HepG2 (cell line): ENCODE results near the gene MYO6. TPM values are rescaled to one million over a fixed set of nuclear protein-coding genes. Genes with fewer than 3 reads are reported as not detected.

Experiments used
- ATAC-seq: fragments of 200-7000 bp; cut with Tn5 transposase; 3 replicates; pipeline ENCODE4 v1.9.1; 2020; ENCODE audit warnings: mild to moderate bottlenecking, moderate library complexity
- BruUV-seq: library from RNA; stranded (reverse); fragments of 400-500 nt; replicated peaks from 2 replicates; lab custom pipeline; 2021; lab: Mats Ljungman, UMichigan
- CTCF ChIA-PET: fragments of 300-600 bp; formaldehyde crosslinking; extraction: SDS; loops from one replicate; lab custom pipeline; 2021; ENCODE audit warnings: low total read pairs, inconsistent platforms, low intra/inter-chr PET ratio; lab: Yijun Ruan, JAX
- POLR2A ChIA-PET: fragments of 350-600 bp; sonication (Branson Sonifier 250); formaldehyde crosslinking; loops from one replicate; lab custom pipeline; 2020; ENCODE audit warnings: antibody characterized with exemption, inconsistent platforms; lab: Yijun Ruan, JAX
- DNase-seq: peaks from one replicate; pipeline ENCODE4 v3.0.0-alpha.2; 2015; ENCODE audit warnings: low spot score
- FAIRE-seq: peaks from 3 replicates; lab custom pipeline; 2011; peaks lifted over from hg19 to GRCh38; lab: Jason Lieb, UNC
- H2AFZ ChIP-seq: one replicate; pipeline ENCODE4 v1.6.1; 2011; ENCODE audit warnings: low read length, inconsistent platforms
- H3K27ac ChIP-seq: fragments of 300-600 bp; 3 replicates; pipeline ENCODE4 v1.8.0; 2011; ENCODE audit warnings: mixed run types, mild to moderate bottlenecking, mixed read lengths, low read length, inconsistent platforms; ENCODE audit not compliant: insufficient read depth; ENCODE audit errors: extremely low read length
- H3K27me3 ChIP-seq, 2 experiments: fragments of 200-600 bp in 1 of 2; 2 replicates in 1 of 2; 3 replicates in 1 of 2; pipeline versions ENCODE4 v1.6.0 to v1.8.0; 2011; ENCODE audit warnings: low read length in 2 of 2, mild to moderate bottlenecking in 2 of 2, moderate library complexity in 2 of 2, inconsistent platforms in 1 of 2; ENCODE audit not compliant: insufficient read depth in 2 of 2, control insufficient read depth in 1 of 2
- H3K36me3 ChIP-seq, 2 experiments: fragments of 200-600 bp in 1 of 2; replicated peaks in 1 of 2; 2 replicates in 1 of 2; 3 replicates in 1 of 2; pipeline versions ENCODE4 v1.5.1 to v1.8.0; 2011; ENCODE audit warnings: low read length in 2 of 2, inconsistent platforms in 1 of 2; ENCODE audit not compliant: insufficient read depth in 2 of 2, control insufficient read depth in 1 of 2
- H3K4me1 ChIP-seq: 2 replicates; pipeline ENCODE4 v1.5.1; 2012; ENCODE audit warnings: low read length, inconsistent platforms; ENCODE audit not compliant: insufficient read depth
- H3K4me2 ChIP-seq: 2 replicates; pipeline ENCODE4 v1.6.0; 2011; ENCODE audit warnings: low read depth, low read length, inconsistent platforms
- H3K4me3 ChIP-seq, 3 experiments: fragments of 200-600 bp in 1 of 3; sonication (generic), shearing (Covaris generic) in 1 of 3; replicated peaks in 1 of 3; 2 replicates each; pipeline ENCODE4 v1.5.1; 2011 to 2016; ENCODE audit warnings: low read length in 3 of 3, inconsistent platforms in 2 of 3, low read depth in 2 of 3, mild to moderate bottlenecking in 2 of 3, control low read depth in 1 of 3, mixed read lengths in 1 of 3; ENCODE audit not compliant: insufficient read depth in 1 of 3
- H3K79me2 ChIP-seq: one replicate; pipeline ENCODE4 v1.6.1; 2011; ENCODE audit warnings: low read length, inconsistent platforms; ENCODE audit not compliant: insufficient read depth
- H3K9ac ChIP-seq: 2 replicates; pipeline ENCODE4 v1.6.0; 2011; ENCODE audit warnings: mild to moderate bottlenecking, low read depth, low read length, inconsistent platforms; ENCODE audit not compliant: insufficient read depth
- H3K9me3 ChIP-seq: 2 replicates; pipeline ENCODE4 v1.5.1; 2012; ENCODE audit warnings: mild to moderate bottlenecking, low read length
- H4K20me1 ChIP-seq: 2 replicates; pipeline ENCODE4 v1.6.0; 2011; ENCODE audit warnings: inconsistent platforms, mild to moderate bottlenecking, low read length, moderate library complexity; ENCODE audit not compliant: insufficient read depth
- CC2D1A ChIP-seq: sonication (generic); formaldehyde crosslinking; IDR thresholded peaks from 2 replicates; pipeline ENCODE4 v1.8.1; 2023; ENCODE audit warnings: mild to moderate bottlenecking, missing genetic modification reagents
- GZF1 ChIP-seq: sonication (generic); formaldehyde crosslinking; IDR thresholded peaks from 2 replicates; pipeline ENCODE4 v1.5.1; 2020; ENCODE audit warnings: mild to moderate bottlenecking, missing genetic modification reagents
- KDM5B ChIP-seq: sonication (generic); formaldehyde crosslinking; IDR thresholded peaks from 2 replicates; pipeline ENCODE4 v1.4.0; 2020; ENCODE audit warnings: missing genetic modification reagents, mild to moderate bottlenecking, borderline replicate concordance
- SP4 ChIP-seq: sonication (generic); formaldehyde crosslinking; IDR thresholded peaks from 2 replicates; pipeline ENCODE4 v1.8.1; 2023; ENCODE audit warnings: mild to moderate bottlenecking, missing genetic modification reagents
- YEATS4 ChIP-seq: sonication (generic); formaldehyde crosslinking; IDR thresholded peaks from 2 replicates; pipeline ENCODE4 v1.4.0; 2020; ENCODE audit warnings: missing genetic modification reagents, borderline replicate concordance
- ZFP36 ChIP-seq: fragments of 150-350 bp; IDR thresholded peaks from 2 replicates; pipeline ENCODE4 v1.6.1; 2018; ENCODE audit warnings: borderline replicate concordance, low read length, low read depth; ENCODE audit not compliant: partially characterized antibody
- ZNF10 ChIP-seq: sonication (generic); formaldehyde crosslinking; IDR thresholded peaks from 2 replicates; pipeline ENCODE4 v1.4.0; 2020; ENCODE audit warnings: mild to moderate bottlenecking, low read depth, missing genetic modification reagents, borderline replicate concordance
- ZNF296 ChIP-seq: sonication (generic); formaldehyde crosslinking; conservative IDR thresholded peaks from 2 replicates; pipeline ENCODE4 v1.5.0; 2020; ENCODE audit warnings: mild to moderate bottlenecking, missing genetic modification reagents
- ZNF619 ChIP-seq: sonication (generic); formaldehyde crosslinking; IDR thresholded peaks from 2 replicates; pipeline ENCODE4 v1.4.0; 2020; ENCODE audit warnings: mild to moderate bottlenecking, missing genetic modification reagents
- ZNF720 ChIP-seq: sonication (generic); formaldehyde crosslinking; IDR thresholded peaks from 2 replicates; pipeline ENCODE4 v1.4.0; 2020; ENCODE audit warnings: missing genetic modification reagents
- ZSCAN29 ChIP-seq: sonication (generic); formaldehyde crosslinking; conservative IDR thresholded peaks from 2 replicates; pipeline ENCODE4 v1.4.0; 2020; ENCODE audit warnings: mild to moderate bottlenecking, missing genetic modification reagents
- WGBS: methylation state at CpG from one replicate; pipeline ENCODE4 v1.1.6; 2017; ENCODE audit warnings: low lambda C conversion rate; 5-methylcytosine and 5-hydroxymethylcytosine counted together
- in situ Hi-C: cut with HindIII; loops from 2 replicates; pipeline ENCODE4 v1.10.0; 2017; ENCODE audit warnings: low pct_unique_long_range_greater_than_20kb; ENCODE audit not compliant: extremely low pct_ligation_motif_present
- intact Hi-C: fragments of 100-400 bp; cut with micrococcal nuclease; formaldehyde crosslinking; loops from one replicate; pipeline ENCODE4 v1.10.0; 2022; ENCODE audit not compliant: unreplicated experiment
- polyA plus RNA-seq, 8 experiments: library from polyadenylated mRNA; depleted of rRNA in 3 of 8; stranded (reverse) in 7 of 8; unstranded in 1 of 8; fragments of >200 nt; fragmentation: Illumina TruSeq in 4 of 8; extraction: Trizol in 4 of 8; gene quantifications; 2 replicates each; pipeline versions ENCODE4 v1.2.1 to v1.2.3, GENCODE V29; 2011 to 2016; ENCODE audit warnings: low read depth in 4 of 8, missing spikeins in 1 of 8, mixed read lengths in 1 of 8; ENCODE audit not compliant: insufficient read depth in 1 of 8
- total RNA-seq, 5 experiments: library from RNA; depleted of rRNA; stranded (reverse); fragments of >200 nt; fragmentation: Illumina TruSeq; extraction: Trizol; gene quantifications; 2 replicates each; pipeline ENCODE4 v1.2.3, GENCODE V29; 2016; ENCODE audit warnings: low read depth in 1 of 5
- TF ChIP-seq, protein P1 (sequence below): IDR thresholded peaks from 2 replicates; pipeline ENCODE4 v1.6.1; 2018; ENCODE audit warnings: missing genetic modification reagents

The MYO6 gene
- total and polyA plus RNA-seq, 2 of the 13 experiments (the other 11 are each of a cell fraction or from before 2014, with no cell fraction given) = 5.4 to 7.5 TPM

DNA sequence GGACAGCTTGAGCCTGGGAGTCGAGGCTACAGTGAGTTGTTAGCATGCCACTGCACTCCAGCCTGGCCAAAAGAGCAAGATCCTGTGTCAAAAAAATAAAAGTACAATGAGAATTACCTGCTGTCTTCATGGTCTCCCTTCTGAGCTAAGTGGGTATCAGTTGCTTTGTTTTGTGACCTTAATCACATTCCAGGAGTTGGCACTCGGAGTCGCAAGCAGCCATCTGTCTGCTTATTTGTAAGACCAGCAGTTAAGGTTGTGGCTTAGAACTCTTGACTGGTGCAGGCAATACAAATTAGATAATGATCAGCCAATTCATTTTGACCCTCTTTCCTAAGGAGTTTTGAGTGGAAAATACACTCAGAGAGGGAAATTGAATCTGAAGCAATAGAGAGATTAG lies 114.0 kb downstream of the MYO6 start:
- Histone ChIP-seq H3K27me3 (no peaks in the 10 kb centered on the region), H3K9me3 (no peaks in the 10 kb centered on the region), H3K79me2 (no peaks in the 10 kb centered on the region), H3K9ac (no peak overlapping the region), H2AFZ (no peak overlapping the region), H4K20me1 (no peaks in the 10 kb centered on the region), H3K4me2 (no peak overlapping the region), H3K27ac (no peak overlapping the region), H3K4me1 (no peaks in the 10 kb centered on the region), H3K4me3 (no peak overlapping the region), H3K36me3 (peaks cover 0 to 2% of the 10 kb centered on the region in 2 experiments; a peak in 1 of 5 replicates)
- in situ Hi-C loops (no loop called here), intact Hi-C loops (no loop called here)
- ChIA-PET POLR2A (no interaction called here), CTCF (no interaction called here)
- TF ChIP-seq ZSCAN29 = no peak
- no peak for ATAC-seq
- BruUV-seq = no TSS peak
- WGBS = 64% methylated on average over 3 of the region's 3 CpGs
- no peak for DNase-seq
- no peak for FAIRE-seq

DNA sequence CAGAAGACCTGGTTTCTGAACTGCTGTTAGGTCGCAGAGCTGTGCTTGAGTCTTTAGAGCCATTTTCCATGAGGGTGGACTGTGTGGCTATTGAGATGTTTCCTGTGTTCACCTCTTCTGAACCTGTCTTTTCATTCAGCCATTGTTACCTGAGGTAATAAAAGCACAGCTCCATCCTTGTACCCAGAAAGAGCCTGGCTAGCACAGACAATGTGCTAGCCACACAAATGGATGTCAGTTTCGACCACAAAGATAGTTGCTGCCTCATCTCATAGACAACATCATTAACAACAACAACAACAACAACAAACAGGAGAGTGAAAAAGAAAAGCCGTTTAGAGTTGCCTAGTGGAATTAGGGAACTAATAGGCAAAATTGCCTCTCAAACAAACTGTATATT lies 114.7 kb downstream of the MYO6 start:
- in situ Hi-C loops = no loop called here
- Histone ChIP-seq H3K27me3 (no peaks in the 10 kb centered on the region), H3K79me2 (no peaks in the 10 kb centered on the region), H3K9ac (no peak overlapping the region), H3K4me2 (no peak overlapping the region), H3K36me3 (peaks cover 0 to 2% of the 10 kb centered on the region in 2 experiments; a peak in 1 of 5 replicates), H3K4me3 (no peak overlapping the region), H3K27ac (no peak overlapping the region), H3K9me3 (no peaks in the 10 kb centered on the region), H2AFZ (no peak overlapping the region), H3K4me1 (no peaks in the 10 kb centered on the region), H4K20me1 (no peaks in the 10 kb centered on the region)
- no TSS peak for BruUV-seq
- ChIA-PET POLR2A (no interaction called here), CTCF (no interaction called here)
- TF ChIP-seq SP4 = no peak
- no peak for TF ChIP-seq KDM5B (CRISPR knock-in tag)
- no peak for TF ChIP-seq YEATS4
- TF ChIP-seq ZNF720 = no peak
- no peak for TF ChIP-seq ZFP36
- TF ChIP-seq ZNF619 = no peak
- no peak for TF ChIP-seq ZNF10 (CRISPR knock-in tag)
- no peak for TF ChIP-seq CC2D1A (CRISPR knock-in tag)
- TF ChIP-seq ZNF296 (CRISPR knock-in tag) = no peak
- no peak for TF ChIP-seq GZF1 (CRISPR knock-in tag)
- TF ChIP-seq, protein P1, sequence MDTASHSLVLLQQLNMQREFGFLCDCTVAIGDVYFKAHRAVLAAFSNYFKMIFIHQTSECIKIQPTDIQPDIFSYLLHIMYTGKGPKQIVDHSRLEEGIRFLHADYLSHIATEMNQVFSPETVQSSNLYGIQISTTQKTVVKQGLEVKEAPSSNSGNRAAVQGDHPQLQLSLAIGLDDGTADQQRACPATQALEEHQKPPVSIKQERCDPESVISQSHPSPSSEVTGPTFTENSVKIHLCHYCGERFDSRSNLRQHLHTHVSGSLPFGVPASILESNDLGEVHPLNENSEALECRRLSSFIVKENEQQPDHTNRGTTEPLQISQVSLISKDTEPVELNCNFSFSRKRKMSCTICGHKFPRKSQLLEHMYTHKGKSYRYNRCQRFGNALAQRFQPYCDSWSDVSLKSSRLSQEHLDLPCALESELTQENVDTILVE = no peak
- DNase-seq = no peak
- no peak for FAIRE-seq
- intact Hi-C loops = no loop called here
- ATAC-seq = no peak
- 81% methylated on average over 3 of the region's 3 CpGs for WGBS
